GM21526 (cell line): ENCODE results near the gene DMD.

Source experiments
- ATAC-seq: cut with Tn5 transposase; IDR thresholded peaks from one replicate; pipeline ENCODE4 v1.9.1; 2021; ENCODE audit warnings: moderate library complexity; ENCODE audit not compliant: unreplicated experiment, low FRiP score

DMD gene

GRCh38 chrX:31580227-31580626, 1631.1 kb downstream of the DMD start:
- ATAC-seq = no peak

GRCh38 chrX:31572360-31572759, 1639.0 kb downstream of the DMD start:
- ATAC-seq = no peak

- no peak for ATAC-seq
These were observed 1640.7 kb downstream of the DMD start for GRCh38 chrX:31570658-31571057.

- ATAC-seq = no peak
These were observed 1647.6 kb downstream of the DMD start for GRCh38 chrX:31563792-31564191.

GRCh38 chrX:31555506-31555905, 1655.8 kb downstream of the DMD start:
- no peak for ATAC-seq

GRCh38 chrX:31551913-31552312, 1659.4 kb downstream of the DMD start:
- no peak for ATAC-seq

- no peak for ATAC-seq
These were observed 1661.2 kb downstream of the DMD start for GRCh38 chrX:31550158-31550557.

GRCh38 chrX:31547816-31548215, 1663.5 kb downstream of the DMD start:
- no peak for ATAC-seq

GRCh38 chrX:31547416-31547815, 1663.9 kb downstream of the DMD start:
- no peak for ATAC-seq

GRCh38 chrX:31546126-31546525, 1665.2 kb downstream of the DMD start:
- no peak for ATAC-seq

- no peak for ATAC-seq
These were observed 1665.6 kb downstream of the DMD start for GRCh38 chrX:31545726-31546125.

- no peak for ATAC-seq
These were observed 1666.2 kb downstream of the DMD start for GRCh38 chrX:31545191-31545590.

- no peak for ATAC-seq
These were observed 1667.7 kb downstream of the DMD start for GRCh38 chrX:31543634-31544033.

- ATAC-seq = no peak
These were observed 1668.8 kb downstream of the DMD start for GRCh38 chrX:31542566-31542965.

- no peak for ATAC-seq
These were observed 1671.0 kb downstream of the DMD start for GRCh38 chrX:31540313-31540712.

- ATAC-seq = no peak
These were observed 1683.8 kb downstream of the DMD start for GRCh38 chrX:31527455-31528126.

- ATAC-seq = no peak
These were observed 1687.3 kb downstream of the DMD start for GRCh38 chrX:31523884-31524536.

GRCh38 chrX:31522760-31523159, 1688.6 kb downstream of the DMD start:
- no peak for ATAC-seq

GRCh38 chrX:31521941-31522340, 1689.4 kb downstream of the DMD start:
- no peak for ATAC-seq

GRCh38 chrX:31516527-31516926, 1694.8 kb downstream of the DMD start:
- ATAC-seq = no peak

- no peak for ATAC-seq
These were observed 1703.0 kb downstream of the DMD start for GRCh38 chrX:31508338-31508737.

- ATAC-seq = no peak
These were observed 1704.4 kb downstream of the DMD start for GRCh38 chrX:31506928-31507327.
